ENCODE data around the gene MRPS33.

DNA sequence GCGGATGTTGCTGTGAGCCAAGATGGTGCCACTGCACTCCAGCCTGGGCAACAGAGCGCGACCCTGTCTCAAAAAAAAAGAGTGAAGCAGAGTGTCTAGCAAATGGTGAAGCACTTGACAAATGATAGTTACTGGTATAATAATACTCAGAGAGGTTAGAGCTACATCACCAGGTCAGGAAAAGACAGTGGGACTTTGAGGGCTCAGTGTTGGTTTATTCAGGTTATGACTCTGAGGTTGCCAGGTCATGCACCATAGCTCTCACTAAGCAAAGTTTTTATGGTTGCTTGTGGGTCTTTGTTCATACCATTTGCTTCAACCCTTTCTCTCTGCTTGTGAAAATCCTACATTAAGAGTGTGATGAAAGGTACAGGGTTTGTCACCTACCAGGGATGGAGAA, 13.6 kb downstream of the MRPS33 start:
- TF ChIP-seq, protein P1, sequence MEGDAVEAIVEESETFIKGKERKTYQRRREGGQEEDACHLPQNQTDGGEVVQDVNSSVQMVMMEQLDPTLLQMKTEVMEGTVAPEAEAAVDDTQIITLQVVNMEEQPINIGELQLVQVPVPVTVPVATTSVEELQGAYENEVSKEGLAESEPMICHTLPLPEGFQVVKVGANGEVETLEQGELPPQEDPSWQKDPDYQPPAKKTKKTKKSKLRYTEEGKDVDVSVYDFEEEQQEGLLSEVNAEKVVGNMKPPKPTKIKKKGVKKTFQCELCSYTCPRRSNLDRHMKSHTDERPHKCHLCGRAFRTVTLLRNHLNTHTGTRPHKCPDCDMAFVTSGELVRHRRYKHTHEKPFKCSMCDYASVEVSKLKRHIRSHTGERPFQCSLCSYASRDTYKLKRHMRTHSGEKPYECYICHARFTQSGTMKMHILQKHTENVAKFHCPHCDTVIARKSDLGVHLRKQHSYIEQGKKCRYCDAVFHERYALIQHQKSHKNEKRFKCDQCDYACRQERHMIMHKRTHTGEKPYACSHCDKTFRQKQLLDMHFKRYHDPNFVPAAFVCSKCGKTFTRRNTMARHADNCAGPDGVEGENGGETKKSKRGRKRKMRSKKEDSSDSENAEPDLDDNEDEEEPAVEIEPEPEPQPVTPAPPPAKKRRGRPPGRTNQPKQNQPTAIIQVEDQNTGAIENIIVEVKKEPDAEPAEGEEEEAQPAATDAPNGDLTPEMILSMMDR (IDR thresholded peaks at IDR 0.05), result no peak
- TF ChIP-seq POLR2A (IDR thresholded peaks at IDR 0.05) (no peak), EP300 (IDR thresholded peaks at IDR 0.05) (no peak)
